HG03342 (cell line): ENCODE data around the gene EIF4G2.
"Not testable (repeated sequence)": the region's sequence is repeated elsewhere in the genome, so short reads cannot be mapped to it uniquely, and the experiment has no call there.

Experiments
- ATAC-seq: cut with Tn5 transposase; IDR thresholded peaks from one replicate; pipeline ENCODE4 v1.9.1; 2021; ENCODE audit warnings: mild to moderate bottlenecking, moderate library complexity; ENCODE audit not compliant: unreplicated experiment

Gene EIF4G2

DNA sequence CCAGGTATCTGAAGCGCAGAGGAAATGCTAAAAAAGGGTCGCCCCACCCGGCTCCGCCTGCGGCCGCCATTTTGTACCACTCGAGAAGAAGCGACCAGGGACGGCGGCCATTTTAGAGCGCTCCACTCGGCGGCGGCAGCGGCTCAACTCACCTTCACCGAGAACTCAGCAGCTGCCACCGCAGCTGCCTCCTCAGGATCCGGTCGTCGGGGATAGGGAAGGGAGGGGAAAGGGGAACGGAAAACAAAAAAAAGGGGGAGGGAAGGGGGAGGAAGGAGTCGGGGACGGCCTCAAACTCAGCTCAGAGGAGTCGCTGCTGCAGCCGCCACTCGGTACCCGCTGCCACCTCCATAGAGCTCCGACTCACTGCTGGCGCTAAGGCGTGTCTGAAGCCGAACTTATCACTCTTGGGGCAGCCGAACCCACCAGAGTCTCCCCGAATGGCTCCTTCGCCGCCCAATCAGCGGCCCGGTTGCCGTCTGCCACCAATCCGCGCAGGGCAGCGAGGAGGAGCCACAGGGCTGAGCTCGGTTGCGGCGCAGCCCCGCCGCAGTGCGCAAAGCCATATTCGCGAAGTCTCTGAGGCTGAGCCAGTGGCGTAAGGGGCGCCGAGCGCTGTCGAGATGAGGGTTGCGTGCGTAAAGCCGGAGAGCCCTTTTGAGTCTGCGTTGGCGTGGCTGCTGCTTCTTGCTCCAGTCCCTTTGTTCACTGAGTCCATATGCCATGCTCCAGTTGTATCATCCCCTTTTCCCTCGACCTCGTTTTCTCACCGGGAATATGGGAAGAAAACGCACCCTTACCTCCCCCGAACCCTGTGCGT is at the start of gene EIF4G2:
Gene EIF4G2 (minus strand): TSS at position 374 of the 820 bp plus-strand sequence.
- ATAC-seq, result peak; percentile 95

DNA sequence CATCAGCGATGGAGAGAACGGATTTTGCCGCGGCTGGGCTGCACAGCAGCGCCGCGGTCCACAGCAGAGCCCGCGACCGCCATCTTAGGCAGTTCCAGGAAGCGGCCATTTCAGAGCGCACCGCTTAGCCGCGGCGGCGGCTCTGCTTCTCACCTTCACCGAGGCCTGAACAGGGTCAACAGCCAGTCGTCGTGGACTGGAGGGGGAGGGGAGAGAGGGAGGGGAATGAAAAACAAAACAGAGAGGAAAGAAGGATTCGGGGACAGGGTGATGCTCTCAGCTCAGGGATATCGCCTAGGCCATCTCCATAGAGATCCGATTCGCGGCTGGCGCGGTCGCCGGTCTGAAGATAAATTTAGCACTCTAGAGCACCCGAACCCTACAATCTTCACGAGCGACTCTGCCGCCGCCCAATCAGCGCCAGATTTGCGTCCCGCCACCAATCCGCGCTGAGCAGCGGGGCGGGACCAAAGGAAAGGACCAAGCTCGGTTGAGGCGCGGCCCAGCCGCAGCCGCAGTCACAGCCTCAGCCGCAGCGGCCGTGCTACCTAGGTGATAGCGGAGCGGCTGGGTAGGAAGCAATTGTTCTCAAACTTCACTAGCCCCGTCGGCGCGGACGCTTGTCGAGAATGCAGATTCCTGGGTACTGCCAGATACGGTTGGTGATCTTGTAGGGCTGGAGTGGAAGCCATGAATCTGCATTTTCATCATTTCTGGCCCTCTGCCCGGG is 49.1 kb upstream of the EIF4G2 start, which contains the start of gene ZBED5:
Gene ZBED5 (minus strand): TSS at position 345 of the 730 bp plus-strand sequence. CDS start 3,108 bp downstream, outside the sequence.
- ATAC-seq, result peak; percentile 92

DNA sequence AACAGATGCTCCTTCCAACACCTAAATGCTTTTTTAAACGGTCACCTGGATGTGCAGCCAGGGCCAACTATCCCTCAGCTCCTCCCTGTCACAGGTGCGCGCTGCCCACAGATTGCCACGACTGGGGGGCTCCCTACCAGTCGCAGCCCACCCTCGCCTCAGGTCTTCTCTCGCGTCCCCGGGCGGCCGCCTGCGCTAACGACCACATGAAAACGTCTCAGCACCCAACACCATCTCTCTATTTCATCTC is 48.7 kb upstream of the EIF4G2 start:
- peak; percentile 15 for ATAC-seq

DNA sequence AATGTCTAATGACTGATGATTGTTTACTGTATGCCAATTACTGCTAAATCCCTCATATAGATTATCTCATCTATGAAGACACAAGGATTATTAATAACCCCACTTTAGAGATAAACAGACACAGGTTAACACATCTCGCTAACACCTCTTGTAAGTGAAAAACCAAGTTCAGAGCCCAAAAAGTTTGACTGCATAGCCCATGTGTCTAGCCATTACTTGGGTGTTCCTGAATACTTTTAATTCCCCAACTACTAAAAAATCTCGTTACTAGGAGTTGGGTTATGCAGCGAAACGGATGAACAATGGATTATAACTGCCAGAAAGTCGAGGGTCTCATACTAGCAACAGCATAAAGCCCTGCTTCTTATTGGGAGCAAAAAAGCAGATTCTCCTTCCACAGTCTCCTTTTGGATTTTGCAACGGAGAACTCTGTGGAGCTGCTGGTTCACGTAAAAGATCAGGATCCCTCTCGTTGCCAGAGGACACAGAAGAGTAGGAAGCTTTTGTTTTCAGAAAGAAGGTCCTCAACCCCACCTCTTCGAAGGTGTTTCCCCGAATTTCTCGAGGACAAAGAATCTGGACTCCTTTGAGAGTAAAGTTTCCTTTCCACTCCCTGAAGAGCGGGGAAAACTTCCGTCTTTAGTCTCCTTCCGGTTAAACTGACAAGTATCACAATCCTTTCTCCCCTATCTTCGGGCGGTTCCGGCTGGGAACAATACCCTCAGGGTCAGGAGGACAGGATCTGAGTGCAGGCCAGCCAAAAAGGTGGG is 48.1 kb upstream of the EIF4G2 start:
- peak; percentile 6 for ATAC-seq

DNA sequence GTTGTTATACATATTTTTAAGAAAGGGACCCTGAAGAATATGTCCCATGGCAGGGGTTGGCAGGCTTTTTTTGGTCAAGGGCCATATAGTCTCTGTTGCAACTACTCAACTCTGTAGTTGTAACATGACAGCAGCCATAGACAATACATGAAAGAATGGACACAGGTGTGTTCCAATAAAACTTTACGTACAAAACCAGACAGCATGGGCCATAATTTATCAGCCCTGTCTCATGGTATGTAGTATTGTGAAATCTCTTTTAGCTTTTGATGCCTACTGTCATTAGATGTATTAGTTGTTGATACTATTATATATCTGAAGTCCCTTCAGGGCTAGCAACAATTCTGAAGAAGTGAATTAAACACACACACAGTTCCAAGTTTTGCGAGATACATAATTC is 46.6 kb upstream of the EIF4G2 start:
- ATAC-seq, result no peak

DNA sequence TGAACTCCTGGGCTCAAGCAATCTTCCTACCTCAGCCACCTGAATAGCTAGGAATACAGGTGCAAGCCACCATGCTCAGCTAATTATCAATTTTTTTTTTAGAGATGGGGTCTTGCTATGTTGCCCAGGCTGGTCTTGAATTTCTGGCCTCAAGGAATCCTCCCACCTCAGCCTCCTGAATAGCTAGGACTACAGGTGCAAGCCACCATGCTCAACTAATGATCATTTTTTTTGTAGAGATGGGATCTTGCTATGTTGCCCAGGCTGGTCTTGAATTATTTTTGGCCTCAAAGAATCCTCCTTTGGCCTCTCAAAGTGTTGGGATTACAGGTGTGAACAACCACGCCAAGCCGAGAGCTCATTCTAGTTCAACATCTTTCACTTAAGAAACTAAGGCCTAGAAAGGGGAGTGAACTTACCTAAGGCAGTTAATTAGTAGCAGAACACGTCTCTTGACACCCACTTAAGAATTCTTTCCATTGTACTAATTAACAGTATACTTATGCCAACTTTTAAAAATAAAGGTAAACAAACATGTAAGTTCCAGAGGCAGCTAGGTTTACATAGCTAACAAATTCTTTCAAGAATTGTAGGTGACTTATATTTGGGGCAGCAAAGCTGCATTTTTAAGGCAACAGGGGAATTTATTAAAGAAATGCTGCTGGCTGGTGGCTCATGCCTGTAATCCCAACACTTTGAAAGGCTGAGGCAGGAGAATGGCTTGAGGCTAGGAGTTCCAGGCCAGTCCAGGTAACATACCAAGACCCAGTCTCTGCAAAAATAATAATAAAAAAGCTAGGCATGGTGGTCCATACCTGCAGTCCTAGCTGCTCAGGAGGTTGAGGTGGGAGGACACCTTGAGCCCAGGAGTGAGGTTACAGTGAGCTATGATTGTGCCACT is 39.5 kb upstream of the EIF4G2 start:
- no peak for ATAC-seq

DNA sequence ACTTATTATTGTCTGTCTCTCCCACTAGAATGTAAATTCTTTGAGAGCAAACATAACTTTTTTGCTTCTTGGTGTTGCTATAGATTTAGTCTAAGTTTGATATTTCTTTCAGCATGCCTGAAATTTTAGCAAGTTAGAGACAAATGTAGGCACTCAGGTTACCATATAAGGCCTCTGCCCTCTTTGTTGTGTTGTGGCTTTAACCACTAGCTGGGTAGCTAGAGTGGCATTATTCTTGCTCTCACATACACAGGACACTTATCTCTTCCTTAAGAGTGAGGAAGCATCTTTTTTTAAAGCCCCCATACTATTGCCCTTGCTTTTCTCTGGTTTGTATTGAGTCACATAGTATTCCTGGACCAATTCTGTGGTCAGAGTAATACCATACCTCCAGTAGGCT is 37.9 kb upstream of the EIF4G2 start:
- no peak for ATAC-seq

DNA sequence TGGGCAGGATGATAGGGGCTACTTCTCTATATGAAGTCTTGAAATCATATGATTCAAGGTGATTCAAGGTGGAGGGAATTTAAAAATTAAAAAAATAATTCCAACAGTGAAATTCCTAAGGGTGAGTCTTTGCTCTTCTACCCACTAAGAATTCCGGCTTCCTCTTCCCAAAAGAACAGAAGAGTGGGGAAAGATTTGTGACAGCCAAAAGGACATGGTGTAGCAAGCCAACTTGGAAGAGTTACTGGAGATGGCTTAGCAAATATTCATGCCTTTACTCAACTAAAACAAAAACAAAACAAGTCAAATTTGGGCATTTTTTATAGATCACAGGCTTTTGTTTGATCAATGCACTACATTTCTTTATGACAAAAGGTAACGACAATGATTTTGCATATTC is 36.9 kb upstream of the EIF4G2 start:
- no peak for ATAC-seq

DNA sequence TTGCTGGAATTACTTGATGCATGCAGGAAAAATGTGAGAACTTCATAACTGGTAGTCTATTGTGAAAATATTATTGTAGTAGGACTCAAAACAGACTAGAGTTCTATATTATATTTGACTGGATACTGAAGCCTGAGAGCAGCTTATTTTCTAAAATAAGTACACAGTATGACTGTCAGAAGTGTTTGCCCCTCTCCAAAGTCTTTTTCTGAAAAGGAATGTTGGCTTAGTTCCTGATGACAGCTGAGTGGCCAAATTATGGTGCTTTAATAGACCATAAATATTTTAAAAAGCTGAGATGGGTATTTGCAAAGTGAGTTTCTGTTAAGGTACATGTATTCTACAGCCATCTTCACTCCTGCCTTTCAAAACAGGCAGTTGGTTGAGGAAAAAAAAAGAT is 36.1 kb upstream of the EIF4G2 start:
- no peak for ATAC-seq

DNA sequence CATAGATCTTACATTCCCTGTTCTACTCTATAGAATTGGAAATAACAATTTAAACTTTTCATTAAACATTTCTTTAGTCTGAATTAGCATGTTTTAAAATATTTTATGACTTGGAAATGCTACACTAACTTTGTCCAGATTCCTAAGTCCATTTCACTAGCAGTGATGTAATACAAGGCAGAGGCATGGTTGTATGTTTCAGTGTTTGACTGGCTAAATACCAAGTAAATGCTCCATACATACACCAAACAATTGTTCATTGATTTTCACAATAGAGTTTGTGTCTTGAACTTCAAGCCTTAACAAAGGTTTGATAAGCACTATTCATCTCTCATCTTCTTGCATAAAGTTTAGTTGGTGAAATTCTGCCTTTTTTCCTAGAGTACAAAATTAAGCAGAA is 35.6 kb upstream of the EIF4G2 start:
- ATAC-seq, result no peak

DNA sequence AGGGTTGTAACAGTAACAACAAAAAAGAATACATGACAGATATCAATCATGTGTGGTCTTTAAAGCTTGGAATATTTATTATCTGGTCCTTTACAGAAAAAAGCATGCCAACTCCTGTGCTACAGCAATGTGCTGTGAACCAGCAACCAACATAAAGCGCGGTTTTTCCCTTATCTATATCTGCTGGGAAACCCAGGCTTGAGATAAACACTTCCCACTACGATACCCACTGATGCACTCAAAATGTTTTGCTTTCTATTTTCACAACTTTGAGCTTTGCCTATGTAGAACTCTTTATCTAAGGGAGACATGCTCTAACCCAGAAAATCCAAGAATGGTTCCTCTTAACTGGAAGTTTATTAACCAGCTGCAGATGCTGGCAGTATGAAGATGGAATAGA is 30.2 kb upstream of the EIF4G2 start:
- ATAC-seq, result no peak

DNA sequence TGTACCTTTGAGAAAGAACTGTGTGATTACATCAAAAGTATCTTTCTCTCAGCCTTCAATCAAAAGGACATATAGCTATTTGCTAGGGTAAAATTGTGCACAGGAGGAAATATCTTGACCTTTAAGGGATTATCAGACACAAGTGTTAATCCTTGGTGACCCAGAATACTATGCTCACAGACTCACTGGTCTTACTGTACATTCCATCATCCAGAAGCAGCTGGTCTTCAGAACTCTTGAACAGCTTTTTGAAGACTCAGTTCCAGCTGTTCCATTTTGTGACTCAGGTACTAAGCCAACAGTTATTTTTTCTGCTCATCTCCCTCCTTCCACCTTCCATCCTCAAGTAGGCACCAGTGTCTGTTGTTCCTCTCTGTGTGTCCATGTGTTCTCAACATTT is 29.4 kb upstream of the EIF4G2 start:
- ATAC-seq, result no peak

DNA sequence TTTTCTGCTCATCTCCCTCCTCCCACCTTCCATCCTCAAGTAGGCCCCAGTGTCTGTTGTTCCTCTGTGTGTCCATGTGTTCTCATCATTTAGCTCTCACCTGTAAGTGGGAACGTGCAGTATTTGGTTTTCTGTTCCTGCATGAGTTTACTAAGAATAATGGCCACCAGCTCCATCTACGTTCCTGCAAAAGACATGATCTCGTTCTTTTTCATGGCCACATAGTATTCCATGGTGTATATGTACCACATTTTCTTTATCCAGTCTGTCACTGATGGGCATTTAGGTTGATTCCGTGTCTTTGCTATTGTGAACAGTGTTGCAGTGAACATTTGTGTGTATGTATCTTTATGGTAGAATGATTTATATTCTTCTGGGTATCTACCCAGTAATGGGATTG is 28.2 kb upstream of the EIF4G2 start:
- not testable (repeated sequence) for ATAC-seq

DNA sequence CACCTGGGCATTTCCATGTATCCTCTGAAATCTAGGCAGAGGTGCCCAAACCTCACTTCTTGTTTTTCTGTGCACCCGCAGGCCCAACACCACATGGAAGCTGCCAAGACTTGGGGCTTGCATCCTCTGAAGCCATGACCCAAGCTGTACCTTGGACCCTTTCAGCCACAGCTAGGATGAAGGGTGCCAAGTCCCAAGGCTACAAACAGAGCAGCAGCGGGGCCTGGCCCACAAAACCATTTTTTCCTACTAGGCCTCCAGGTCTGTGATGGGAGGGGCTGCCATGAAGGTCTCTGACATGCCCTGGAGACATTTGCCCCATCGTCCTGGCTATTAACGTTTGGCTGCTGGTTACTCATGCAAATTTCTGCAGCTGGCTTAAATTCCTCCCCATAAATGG is 20.4 kb upstream of the EIF4G2 start:
- ATAC-seq, result no peak

DNA sequence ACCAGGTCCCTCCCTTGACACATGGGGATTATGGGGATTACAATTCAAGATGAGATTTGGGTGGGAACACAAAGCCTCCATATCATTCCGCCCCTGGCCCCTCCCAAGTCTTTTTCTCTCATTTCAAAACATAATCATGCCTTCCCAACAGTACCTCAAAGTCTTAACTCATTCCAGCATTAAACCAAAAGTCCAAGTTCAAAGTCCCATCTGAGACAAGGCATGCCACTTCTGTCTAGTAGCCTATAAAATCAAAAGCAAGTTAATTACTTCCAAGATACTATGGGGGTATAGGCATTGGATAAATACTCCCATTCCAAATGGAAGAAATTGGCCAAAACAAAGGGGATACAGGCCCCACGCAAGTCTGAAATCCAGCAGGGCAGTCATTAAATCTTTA is 19.7 kb upstream of the EIF4G2 start:
- no peak for ATAC-seq

DNA sequence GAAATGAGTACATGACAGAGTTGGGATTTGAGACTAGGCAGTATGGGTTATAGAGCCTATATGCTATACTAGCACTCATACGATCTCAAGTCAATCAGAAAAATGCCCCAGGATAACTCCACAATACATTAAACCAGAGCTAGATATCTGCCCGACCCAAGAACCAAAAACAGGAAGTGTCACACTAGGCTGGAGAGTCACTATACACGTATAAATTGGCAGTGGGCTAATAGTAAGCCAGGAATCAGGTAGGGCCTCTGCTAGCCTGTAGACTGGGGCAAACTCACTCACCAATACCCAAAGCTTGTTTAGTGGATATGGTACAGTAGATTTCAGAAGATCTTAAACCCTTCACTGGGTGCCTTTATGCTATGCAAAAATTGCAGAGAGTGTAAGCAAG is 16.2 kb upstream of the EIF4G2 start:
- peak; percentile 74 for ATAC-seq

DNA sequence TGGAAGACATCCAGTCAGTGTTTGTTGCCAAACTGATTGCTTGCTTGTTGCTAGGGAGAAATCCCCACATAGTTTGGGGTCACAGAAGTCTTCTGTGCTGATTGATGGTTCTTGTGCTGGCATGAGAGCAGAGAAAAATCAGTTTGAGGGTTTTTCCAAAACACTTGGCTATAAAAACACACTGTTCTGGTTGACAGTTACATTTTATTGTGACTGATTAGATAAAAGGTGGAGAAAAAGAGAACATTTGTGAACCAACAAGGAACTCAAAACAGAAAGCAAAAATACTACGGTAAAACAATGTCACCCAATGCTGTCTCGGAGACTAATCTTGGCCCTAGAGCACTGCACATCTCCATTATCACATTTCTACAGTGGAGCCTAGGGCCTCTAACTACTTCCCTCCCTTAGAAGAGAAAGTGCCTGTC is 14.4 kb upstream of the EIF4G2 start:
- ATAC-seq, result no peak

DNA sequence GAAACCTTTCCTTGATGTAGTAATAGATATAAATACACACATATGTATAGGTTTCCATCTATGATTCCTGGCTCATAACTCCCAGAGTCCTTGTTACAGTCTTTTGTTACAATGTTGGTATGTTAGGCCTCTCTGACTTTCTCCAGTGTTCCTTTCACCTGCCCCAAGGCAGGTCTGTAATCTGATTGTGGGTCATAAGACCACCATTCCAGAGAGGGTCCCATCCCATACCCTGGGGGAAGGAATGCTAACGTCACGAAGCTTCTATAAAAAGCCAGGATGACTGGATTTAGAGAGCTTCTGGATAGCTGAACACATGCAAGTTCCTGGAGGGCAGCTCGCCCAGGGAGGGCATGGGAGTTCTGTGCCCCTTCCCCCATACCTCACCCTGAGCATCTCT is 13.8 kb upstream of the EIF4G2 start:
- ATAC-seq, result not testable (repeated sequence)

DNA sequence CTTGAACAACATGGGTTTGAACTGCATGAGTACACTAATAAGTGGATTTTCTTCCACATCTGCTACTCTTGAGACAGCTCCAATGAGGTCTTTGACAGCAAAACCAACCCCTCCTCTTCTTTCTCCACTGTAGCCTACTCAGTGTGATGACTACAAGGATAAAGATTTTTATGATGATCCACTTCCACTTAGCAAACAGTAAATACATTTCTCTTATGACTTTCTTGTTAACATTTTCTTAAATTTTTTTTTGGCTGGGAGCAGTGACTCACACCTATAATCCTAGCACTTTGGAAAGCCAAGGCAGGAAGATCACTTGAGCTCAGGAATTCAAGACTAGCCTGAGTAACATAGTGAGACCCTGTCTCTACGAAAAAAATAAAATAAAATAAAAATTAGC is 9.9 kb upstream of the EIF4G2 start:
- no peak for ATAC-seq

DNA sequence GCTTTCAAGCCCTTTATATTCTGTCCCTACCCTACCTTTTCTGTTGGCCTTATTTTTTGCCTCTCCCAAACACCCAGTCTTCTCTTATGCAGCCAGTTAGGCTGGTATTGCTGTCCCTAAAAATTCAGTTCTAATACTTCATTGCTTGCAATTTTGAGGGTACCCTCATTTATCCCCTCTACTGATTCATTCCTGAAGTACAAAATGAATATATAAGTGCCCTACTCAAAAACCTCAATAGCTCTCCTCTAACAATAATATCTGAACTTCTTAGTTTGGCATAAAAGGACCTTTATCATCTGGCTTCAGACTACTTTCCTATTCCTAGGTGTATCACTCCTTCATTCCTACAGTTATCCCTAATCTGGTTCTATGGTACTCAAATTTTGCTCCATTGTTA is 5.2 kb upstream of the EIF4G2 start:
- no peak for ATAC-seq
